Kidney (tissue), 14 donors: ENCODE results near the gene ABHD2. TPM values are rescaled to one million over a fixed set of nuclear protein-coding genes. Genes with fewer than 3 reads are reported as not detected.

ENCODE experiments used
- DNase-seq, 5 donors: peaks; one replicate each; pipeline ENCODE4 v3.0.0-alpha.2; 2013 to 2020
- FAIRE-seq: peaks from 2 replicates; lab custom pipeline; 2012; peaks lifted over from hg19 to GRCh38; lab: Jason Lieb, UNC
- H3K27ac ChIP-seq, 2 donors: one replicate each; pipeline ENCODE4 v1.7.0; 2013; ENCODE audit warnings: low read depth in 2 of 2, low read length in 2 of 2, inconsistent platforms in 1 of 2
- H3K27me3 ChIP-seq: one replicate; pipeline ENCODE4 v1.7.1; 2013; ENCODE audit warnings: low read length, inconsistent platforms; ENCODE audit not compliant: control insufficient read depth, insufficient read depth
- H3K36me3 ChIP-seq, 3 donors: one replicate each; pipeline versions ENCODE4 v1.7.0 to v1.7.1; 2013; ENCODE audit warnings: low read length in 3 of 3, control low read depth in 1 of 3, inconsistent platforms in 1 of 3; ENCODE audit not compliant: insufficient read depth in 3 of 3, control insufficient read depth in 2 of 3
- H3K4me1 ChIP-seq, 3 donors: one replicate each; pipeline versions ENCODE4 v1.7.0 to v1.7.1; 2013; ENCODE audit warnings: low read length in 3 of 3, inconsistent platforms in 1 of 3, low read depth in 1 of 3; ENCODE audit not compliant: control insufficient read depth in 2 of 3, insufficient read depth in 2 of 3
- H3K4me3 ChIP-seq, 3 donors: one replicate each; pipeline versions ENCODE4 v1.7.0 to v1.8.1; 2013; ENCODE audit warnings: low read length in 3 of 3, control low read depth in 1 of 3, inconsistent platforms in 1 of 3
- H3K9ac ChIP-seq, 3 donors: one replicate each; pipeline versions ENCODE4 v1.7.0 to v1.7.1; 2013; ENCODE audit warnings: low read length in 3 of 3, control low read depth in 1 of 3, inconsistent platforms in 1 of 3
- H3K9me3 ChIP-seq, 3 donors: one replicate each; pipeline versions ENCODE4 v1.7.0 to v1.7.1; 2013; ENCODE audit warnings: low read length in 3 of 3, control low read depth in 1 of 3, inconsistent platforms in 1 of 3; ENCODE audit not compliant: control insufficient read depth in 2 of 3, insufficient read depth in 1 of 3
- CTCF ChIP-seq: IDR thresholded peaks from 3 replicates; pipeline ENCODE4 v1.5.1; 2012; ENCODE audit warnings: mild to moderate bottlenecking, moderate library complexity, borderline replicate concordance; ENCODE audit not compliant: insufficient read depth; ENCODE audit errors: extremely low read depth
- intact Hi-C: fragments of 100-400 bp; cut with DNase I; formaldehyde crosslinking; loops from one replicate; pipeline ENCODE4 v1.11.1; 2022
- polyA plus RNA-seq: library from polyadenylated mRNA; stranded (reverse); fragments of 350-450 nt; fragmentation: Illumina TruSeq; extraction: RNeasy Lipid Tissue Mini Kit (QIAGEN cat#74804); gene quantifications from one replicate; pipeline ENCODE4 v1.2.3, GENCODE V29; 2014; ENCODE audit warnings: low read depth, low replicate concordance; ENCODE audit not compliant: insufficient read depth
- total RNA-seq: library from RNA; stranded (reverse); fragmentation: NEBNext Ultra II Directional; extraction: Animal tissue kit (Norgen Biotek cat#: 25700); gene quantifications from one replicate; pipeline ENCODE4 v1.2.1, GENCODE V29; 2021
- donor health status: control.
- donor health status: control.
- donor health status: control.
- donor health status: control.
- donor health status: control.
- donor health status: DM: yes; HTN: yes; CAD: no.
- donor health status: Normal renal cell carcinoma (clear cell type).

ABHD2 gene
- total and polyA plus RNA-seq, 2 donors from 2014 or later, result 13.3 to 123 TPM

- Histone ChIP-seq H3K36me3 (peaks cover 0 to 2% (median 0%) of the 10 kb centered on the region in 3 donors), H3K4me3 (no peak overlapping the region), H3K9me3 (no peaks in the 10 kb centered on the region), H3K4me1 (peaks cover 0 to 27% (median 21%) of the 10 kb centered on the region in 3 donors), H3K27ac (no peak overlapping the region), H3K9ac (no peak overlapping the region), H3K27me3 (no peaks in the 10 kb centered on the region)
- DNase-seq (no peak), FAIRE-seq (no peak)
- intact Hi-C loops, result no loop called here
- TF ChIP-seq CTCF, result no peak
Observed at GRCh38 chr15:89106200-89106599, 17.9 kb downstream of the ABHD2 start.

GRCh38 chr15:89107984-89108383 lies 19.7 kb downstream of the ABHD2 start:
- DNase-seq, result no peak
- FAIRE-seq, result no peak

GRCh38 chr15:89108835-89109234 lies 20.6 kb downstream of the ABHD2 start:
- DNase-seq, result no peak
- no peak for TF ChIP-seq CTCF
- Histone ChIP-seq H3K27me3 (no peaks in the 10 kb centered on the region), H3K9me3 (no peaks in the 10 kb centered on the region), H3K27ac (peak overlapping the region in 1 of 2 donors; percentile 53), H3K4me1 (peaks cover 0 to 25% (median 16%) of the 10 kb centered on the region in 3 donors), H3K4me3 (no peak overlapping the region), H3K9ac (peak overlapping the region in 1 of 3 donors; percentile 5), H3K36me3 (peaks cover 0 to 2% (median 0%) of the 10 kb centered on the region in 3 donors)
- no peak for FAIRE-seq
- intact Hi-C loops, result no loop called here

More at GRCh38 chr15:89107984-89108383, 19.7 kb downstream of the ABHD2 start:
- Histone ChIP-seq H3K27ac (peak overlapping the region; percentile 15 to 50), H3K9ac (no peak overlapping the region), H3K9me3 (no peaks in the 10 kb centered on the region), H3K4me3 (no peak overlapping the region), H3K27me3 (no peaks in the 10 kb centered on the region), H3K36me3 (peaks cover 0 to 2% (median 0%) of the 10 kb centered on the region in 3 donors), H3K4me1 (peaks cover 0 to 29% (median 16%) of the 10 kb centered on the region in 3 donors)
- TF ChIP-seq CTCF, result no peak
- intact Hi-C loops, result no loop called here

GRCh38 chr15:89109238-89109637 lies 21.0 kb downstream of the ABHD2 start:
- no peak for FAIRE-seq
- Histone ChIP-seq H3K9ac (no peak overlapping the region), H3K27me3 (no peaks in the 10 kb centered on the region), H3K9me3 (no peaks in the 10 kb centered on the region), H3K4me3 (no peak overlapping the region), H3K36me3 (no peaks in the 10 kb centered on the region), H3K4me1 (peaks cover 0 to 21% (median 13%) of the 10 kb centered on the region in 3 donors), H3K27ac (peak overlapping the region in 1 of 2 donors; percentile 53)
- intact Hi-C loops, result no loop called here
- DNase-seq, result no peak
- no peak for TF ChIP-seq CTCF
